B cell (primary cell): ENCODE data around the gene CYP27C1. TPM values are rescaled to one million over a fixed set of nuclear protein-coding genes. Genes with fewer than 3 reads are reported as not detected.

Experiments
- ATAC-seq: fragments of 200-7000 bp; cut with Tn5 transposase; one replicate; pipeline ENCODE4 v1.10.0; 2021; ENCODE audit warnings: low read depth, mild to moderate bottlenecking, moderate number of reproducible peaks, moderate library complexity
- CTCF ChIA-PET: fragments of 350-600 bp; sonication (Branson Sonifier 250); formaldehyde crosslinking; loops from one replicate; lab custom pipeline; 2021; ENCODE audit warnings: antibody characterized with exemption, inconsistent platforms; lab: Charles Lee
- POLR2A ChIA-PET: fragments of 350-600 bp; sonication (Branson Sonifier 250); formaldehyde crosslinking; loops from one replicate; lab custom pipeline; 2021; ENCODE audit warnings: antibody characterized with exemption; lab: Charles Lee
- DNase-seq: peaks from one replicate; pipeline ENCODE4 v3.0.0; 2013
- H2AFZ ChIP-seq: 2 replicates; pipeline ENCODE4 v1.6.1; 2012; ENCODE audit warnings: mild to moderate bottlenecking, low read depth, low read length; ENCODE audit not compliant: insufficient read depth, poor library complexity, severe bottlenecking
- H3K27ac ChIP-seq, 2 donors: 1 replicate in 1 of 2; 2 replicates in 1 of 2; pipeline ENCODE4 v1.5.1; 2012 to 2013; ENCODE audit warnings: low read length in 2 of 2, mild to moderate bottlenecking in 2 of 2, moderate library complexity in 1 of 2
- H3K27me3 ChIP-seq, 4 experiments: fragments of 200-600 bp in 1 of 4; sonication (generic) in 1 of 4; replicated peaks in 1 of 4; 1 replicate in 2 of 4; 2 replicates in 2 of 4; pipeline versions ENCODE4 v1.6.1 to v1.7.0; 2013 to 2016; ENCODE audit warnings: low read length in 3 of 4, mild to moderate bottlenecking in 2 of 4, mixed read lengths in 1 of 4, moderate library complexity in 1 of 4; ENCODE audit not compliant: insufficient read depth in 4 of 4, control insufficient read depth in 3 of 4; ENCODE audit errors: control extremely low read depth in 1 of 4
- H3K36me3 ChIP-seq, 2 experiments: replicated peaks in 1 of 2; 1 replicate in 1 of 2; 2 replicates in 1 of 2; pipeline versions ENCODE4 v1.6.1 to v1.7.1; 2013; ENCODE audit warnings: low read length in 1 of 2; ENCODE audit not compliant: insufficient read depth in 2 of 2, control insufficient read depth in 1 of 2; ENCODE audit errors: control extremely low read depth in 1 of 2, extremely low read depth in 1 of 2
- H3K4me1 ChIP-seq, 2 donors: fragments of 200-600 bp in 1 of 2; sonication (generic) in 1 of 2; 1 replicate in 1 of 2; 2 replicates in 1 of 2; pipeline versions ENCODE4 v1.5.1 to v1.6.1; 2013 to 2017; ENCODE audit warnings: low read length in 2 of 2; ENCODE audit not compliant: control insufficient read depth in 2 of 2, insufficient read depth in 2 of 2
- H3K4me2 ChIP-seq: replicated peaks from 2 replicates; pipeline ENCODE3; 2012; ENCODE audit warnings: mild to moderate bottlenecking, low read depth, low read length; ENCODE audit not compliant: poor library complexity, severe bottlenecking
- H3K4me3 ChIP-seq, 5 experiments: fragments of 200-600 bp in 1 of 5; sonication (generic) in 1 of 5; 1 replicate in 3 of 5; 2 replicates in 2 of 5; pipeline versions ENCODE4 v1.5.1 to v1.7.0; 2011 to 2016; ENCODE audit warnings: low read length in 4 of 5, mild to moderate bottlenecking in 4 of 5, low read depth in 2 of 5, control low read depth in 1 of 5, moderate library complexity in 1 of 5; ENCODE audit not compliant: insufficient read depth in 1 of 5; ENCODE audit errors: control extremely low read depth in 1 of 5, extremely low read depth in 1 of 5
- H3K79me2 ChIP-seq: fragments of 200-600 bp; sonication (generic); one replicate; pipeline ENCODE4 v1.6.0; 2016; ENCODE audit warnings: low read length; ENCODE audit not compliant: control insufficient read depth, insufficient read depth
- H3K9ac ChIP-seq: fragments of 200-600 bp; sonication (generic); 2 replicates; pipeline ENCODE4 v1.6.1; 2017; ENCODE audit warnings: mild to moderate bottlenecking, low read length, moderate library complexity
- H3K9me3 ChIP-seq, 3 donors: one replicate each; pipeline versions ENCODE4 v1.6.1 to v1.7.1; 2013; ENCODE audit warnings: low read length in 2 of 3; ENCODE audit not compliant: control insufficient read depth in 2 of 3, insufficient read depth in 1 of 3; ENCODE audit errors: control extremely low read depth in 1 of 3
- H4K20me1 ChIP-seq: 2 replicates; pipeline ENCODE4 v1.6.0; 2012; ENCODE audit warnings: mild to moderate bottlenecking, low read length; ENCODE audit not compliant: insufficient read depth, control insufficient read depth, poor library complexity, severe bottlenecking
- H3K27ac Mint-ChIP-seq: one replicate; pipeline ENCODE4 v1.8.0; 2021; ENCODE audit warnings: mixed read lengths
- H3K27me3 Mint-ChIP-seq: one replicate; pipeline ENCODE4 v1.8.0; 2021; ENCODE audit warnings: mixed read lengths
- H3K4me1 Mint-ChIP-seq: one replicate; pipeline ENCODE4 v1.8.0; 2021; ENCODE audit warnings: mixed read lengths
- H3K4me3 Mint-ChIP-seq: one replicate; pipeline ENCODE4 v1.8.0; 2021; ENCODE audit warnings: mixed read lengths
- H3K9me3 Mint-ChIP-seq: one replicate; pipeline ENCODE4 v1.8.0; 2022; ENCODE audit warnings: mixed read lengths; ENCODE audit not compliant: insufficient read depth
- CTCF ChIP-seq: fragments of 200-600 bp; IDR thresholded peaks from one replicate; pipeline ENCODE4 v1.8.0; 2022; ENCODE audit warnings: antibody characterized with exemption, mild to moderate bottlenecking
- EZH2 ChIP-seq: IDR thresholded peaks from 2 replicates; pipeline ENCODE4 v1.6.1; 2012; ENCODE audit warnings: borderline replicate concordance, low read depth, mild to moderate bottlenecking, moderate library complexity, low read length; ENCODE audit not compliant: insufficient read depth, poor library complexity, severe bottlenecking
- WGBS: methylation state at CpG from one replicate; pipeline ENCODE4 v1.1.5; 2013; ENCODE audit warnings: missing lambda C conversion rate; ENCODE audit not compliant: insufficient coverage; 5-methylcytosine and 5-hydroxymethylcytosine counted together
- intact Hi-C: fragments of 100-400 bp; cut with micrococcal nuclease; formaldehyde crosslinking; loops from one replicate; pipeline ENCODE4 v1.10.0; 2022
- polyA plus RNA-seq: library from polyadenylated mRNA; depleted of rRNA; stranded (reverse); fragments of >200 nt; gene quantifications from 2 replicates; pipeline ENCODE4 v1.2.3, GENCODE V29; 2012
- total RNA-seq, 2 donors: library from RNA; stranded (reverse); fragments of 120-200 nt in 1 of 2; gene quantifications; 1 replicate in 1 of 2; 2 replicates in 1 of 2; pipeline versions ENCODE4 v1.2.3 to v1.2.4, GENCODE V29; 2013 to 2022

CYP27C1 gene
- total and polyA plus RNA-seq, 2 donors (not counting 1 experiment from before 2014, with no cell fraction given): not detected

- intact Hi-C loops: loop anchor here (5.0 kb wide), 1 partner anchor 69 kb away; no protein-coding TSS in a partner anchor
- no peak overlapping the region for H3K9ac ChIP-seq
- TF ChIP-seq CTCF: no peak
- no peak for TF ChIP-seq EZH2
- no peak overlapping the region for H3K27ac ChIP-seq
- CTCF ChIA-PET: no interaction called here
- no peak for DNase-seq
- POLR2A ChIA-PET: no interaction called here
- Mint-ChIP-seq H3K4me3 (no peak overlapping the region), H3K4me1 (peaks cover 25% of the 10 kb centered on the region), H3K27ac (no peak overlapping the region), H3K27me3 (no peaks in the 10 kb centered on the region), H3K9me3 (peaks cover 2% of the 10 kb centered on the region)
- WGBS: 93% methylated on average over 2 of the region's 2 CpGs
- no peaks in the 10 kb centered on the region for H3K27me3 ChIP-seq
- H3K36me3 ChIP-seq: no peaks in the 10 kb centered on the region
- ATAC-seq: no peak
- peaks cover 0 to 5% (median 3%) of the 10 kb centered on the region in 3 donors for H3K9me3 ChIP-seq
- H2AFZ ChIP-seq: no peak overlapping the region
- H3K4me2 ChIP-seq: no peak overlapping the region
- no peaks in the 10 kb centered on the region for H4K20me1 ChIP-seq
- H3K79me2 ChIP-seq: no peaks in the 10 kb centered on the region
- peaks cover 19 to 28% of the 10 kb centered on the region in 2 donors for H3K4me1 ChIP-seq
- H3K4me3 ChIP-seq: no peak overlapping the region
Measured at GRCh38 chr2:127155947-127156346, 64.2 kb downstream of the CYP27C1 start.

- Histone ChIP-seq H3K27me3 (no peaks in the 10 kb centered on the region), H3K79me2 (no peaks in the 10 kb centered on the region), H3K9ac (no peak overlapping the region), H3K36me3 (no peaks in the 10 kb centered on the region), H3K27ac (no peak overlapping the region), H3K9me3 (peaks cover 0 to 10% (median 7%) of the 10 kb centered on the region in 3 donors), H3K4me2 (no peak overlapping the region), H4K20me1 (no peaks in the 10 kb centered on the region), H3K4me1 (peaks cover 19 to 27% of the 10 kb centered on the region in 2 donors), H3K4me3 (no peak overlapping the region), H2AFZ (no peak overlapping the region)
- intact Hi-C loops: loop anchor here (5.0 kb wide), 1 partner anchor 68 kb away; no protein-coding TSS in a partner anchor
- Mint-ChIP-seq H3K9me3 (peaks cover 2% of the 10 kb centered on the region), H3K27me3 (no peaks in the 10 kb centered on the region), H3K4me3 (no peak overlapping the region), H3K27ac (no peak overlapping the region), H3K4me1 (peaks cover 25% of the 10 kb centered on the region)
- DNase-seq (no peak), ATAC-seq (no peak)
- ChIA-PET CTCF (no interaction called here), POLR2A (interaction anchor here (0.6 kb wide), 1 partner anchor 1534 kb away, joined by 3 read pairs; no protein-coding TSS in a partner anchor)
- 100% methylated on average over 2 of the region's 7 CpGs for WGBS
- no peak for TF ChIP-seq CTCF
- no peak for TF ChIP-seq EZH2
Measured at GRCh38 chr2:127155028-127155581, 65.0 kb downstream of the CYP27C1 start.
